Activated CD8-positive, alpha-beta memory T cell treated with anti-CD3 and anti-CD28 coated beads, Interleukin-2, amount 50 U/mL, for 24 hours (primary cell): ENCODE results near the gene PLA2G2E.
A peak's percentile ranks its signal among the peaks of the same experiment; 100 is the strongest.
"Not testable (repeated sequence)": the region's sequence is repeated elsewhere in the genome, so short reads cannot be mapped to it uniquely, and the experiment has no call there.

Experiments used
- DNase-seq: peaks from one replicate; pipeline ENCODE4 v3.0.0-alpha.2; 2020; ENCODE audit errors: extremely low read depth

PLA2G2E gene

DNA sequence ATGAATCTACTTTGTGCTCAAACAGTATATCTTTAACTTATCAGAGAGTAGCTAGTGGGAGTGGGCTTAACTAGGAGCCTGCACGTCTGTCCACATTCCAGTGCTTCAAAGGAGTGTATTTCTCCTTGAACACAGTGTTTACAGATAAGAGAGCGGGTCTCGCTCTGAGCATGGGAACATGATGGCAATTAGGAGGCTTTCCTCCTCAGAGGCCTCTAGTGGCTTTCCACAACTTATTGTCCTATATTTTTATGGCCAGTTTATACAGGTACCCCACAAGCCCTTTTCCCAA, 3.7 kb upstream of the PLA2G2E start:
- DNase-seq, result not testable (repeated sequence)

DNA sequence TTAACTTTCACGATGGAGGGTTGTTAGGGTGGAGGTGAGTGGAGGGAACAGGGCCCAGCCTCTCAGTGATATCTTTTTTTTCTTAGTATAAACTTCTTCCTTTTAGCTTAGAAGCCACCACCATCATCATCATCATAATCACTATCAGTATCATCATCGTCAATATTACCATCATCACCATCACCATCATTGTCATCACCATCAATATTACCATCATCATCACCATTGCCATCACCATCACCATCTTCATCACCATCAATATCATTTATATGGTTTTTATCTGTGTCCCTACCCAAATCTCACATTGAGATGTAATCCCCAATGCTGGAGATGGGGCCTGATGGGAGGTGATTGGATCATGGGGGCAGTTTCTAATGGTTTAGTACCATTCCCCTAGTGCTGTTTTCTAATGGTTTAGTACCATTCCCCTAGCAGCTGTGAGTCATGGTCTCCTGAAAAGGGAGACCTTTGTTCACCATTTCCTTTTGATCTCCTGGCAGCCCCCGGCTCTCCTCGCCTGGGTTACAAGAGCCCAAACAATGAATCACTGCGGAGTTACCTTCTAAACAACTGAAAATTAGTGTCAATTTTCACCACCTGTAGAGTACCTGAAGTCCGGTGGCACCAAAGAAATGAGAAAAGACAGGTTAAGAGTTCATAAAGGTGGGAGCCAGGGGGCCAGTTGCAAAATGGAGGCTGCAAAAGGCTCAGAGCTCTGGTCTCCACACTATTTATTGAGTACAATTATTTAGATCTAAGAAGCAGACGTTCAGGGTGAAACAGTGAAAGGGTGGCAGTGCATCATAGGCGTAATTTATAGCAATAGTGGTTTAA, 3.1 kb upstream of the PLA2G2E start:
- DNase-seq, result no peak

DNA sequence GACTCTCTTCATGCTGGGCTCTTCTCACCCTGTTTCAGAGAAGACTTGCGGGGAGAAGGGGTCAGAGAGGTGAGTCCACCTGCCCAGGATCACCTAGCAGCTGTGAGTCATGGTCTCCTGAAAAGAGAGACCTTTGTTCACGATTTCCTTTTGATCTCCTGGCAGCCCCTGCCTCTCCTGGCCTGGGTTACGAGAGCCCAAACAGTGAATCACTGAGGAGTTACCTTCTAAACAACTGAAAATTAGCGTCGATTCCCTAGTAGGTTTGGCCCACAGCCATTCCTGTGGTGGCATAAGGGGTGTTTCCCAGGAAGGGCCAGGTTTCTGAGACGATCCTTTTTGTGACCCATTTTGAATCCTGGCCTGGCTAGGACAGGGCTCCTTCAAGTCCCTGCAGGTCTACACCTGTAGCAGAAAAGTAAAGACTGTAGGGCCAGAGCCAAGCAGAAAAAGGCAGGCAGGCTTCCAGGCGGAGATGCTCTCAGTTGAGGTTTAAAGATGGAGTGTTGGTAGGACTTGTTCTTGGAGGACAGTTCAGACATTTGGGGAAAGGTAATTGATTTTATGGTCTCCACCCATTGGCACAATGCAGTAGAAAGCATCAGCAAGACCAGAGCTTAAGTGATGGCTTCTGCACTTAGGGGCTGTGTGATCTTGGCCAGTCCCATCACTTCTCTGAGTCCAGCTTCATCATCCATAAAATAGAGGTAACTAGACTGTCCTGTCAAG, 2.1 kb upstream of the PLA2G2E start:
- no peak for DNase-seq

DNA sequence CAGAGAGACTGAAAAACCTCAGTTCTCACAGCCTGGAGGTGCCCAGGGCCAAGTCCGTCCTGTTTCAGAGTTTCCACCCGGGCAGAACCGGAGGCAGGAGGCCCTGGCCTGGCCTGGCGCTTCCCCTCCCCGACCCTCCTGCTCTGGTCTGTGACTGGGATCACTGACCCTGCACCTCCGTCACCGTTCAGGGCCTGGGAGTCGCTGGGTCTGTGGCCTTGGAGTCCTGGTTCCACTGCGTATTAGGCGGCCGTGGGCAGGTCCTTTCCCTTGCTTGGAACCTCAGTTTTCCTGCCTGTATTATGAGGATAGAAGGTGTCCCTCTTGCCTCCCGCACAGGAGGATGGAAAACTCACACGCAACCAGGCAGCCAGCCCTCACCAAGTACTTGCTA, 533 bp upstream of the PLA2G2E start:
- DNase-seq, result no peak

DNA sequence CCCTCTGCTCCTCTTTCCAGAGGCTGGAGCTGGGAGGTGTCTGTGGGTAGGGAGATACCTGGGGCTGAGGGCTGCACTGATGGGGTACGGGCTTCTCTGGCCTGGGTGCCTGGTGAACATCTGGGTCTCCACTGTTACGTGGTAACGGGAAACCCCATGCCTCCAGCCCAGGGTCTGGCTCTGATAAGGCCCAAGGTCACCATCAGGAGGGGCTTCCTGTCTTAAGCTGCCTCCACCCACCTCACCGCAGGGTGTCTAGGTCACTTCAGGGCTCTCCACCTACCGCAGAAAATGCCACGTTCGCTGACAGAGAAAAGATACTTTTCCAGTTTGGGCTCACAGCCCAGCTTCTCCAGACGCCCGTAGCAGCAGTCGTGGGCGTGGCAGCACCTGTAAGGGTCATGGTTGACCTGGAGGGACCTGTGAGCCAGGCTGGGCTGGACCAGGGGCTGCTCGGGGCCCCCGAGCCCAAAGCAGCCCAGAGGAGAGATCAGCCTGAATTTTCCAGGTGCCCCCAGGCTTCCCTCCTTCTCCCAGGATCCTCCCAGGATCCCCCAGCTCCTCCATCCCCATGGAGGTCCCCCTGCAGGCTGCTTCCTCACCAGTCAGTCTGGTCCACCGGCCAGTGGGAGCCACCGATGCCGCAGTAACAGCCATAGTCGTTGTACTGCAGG, 1.3 kb downstream of the PLA2G2E start:
- no peak for DNase-seq

DNA sequence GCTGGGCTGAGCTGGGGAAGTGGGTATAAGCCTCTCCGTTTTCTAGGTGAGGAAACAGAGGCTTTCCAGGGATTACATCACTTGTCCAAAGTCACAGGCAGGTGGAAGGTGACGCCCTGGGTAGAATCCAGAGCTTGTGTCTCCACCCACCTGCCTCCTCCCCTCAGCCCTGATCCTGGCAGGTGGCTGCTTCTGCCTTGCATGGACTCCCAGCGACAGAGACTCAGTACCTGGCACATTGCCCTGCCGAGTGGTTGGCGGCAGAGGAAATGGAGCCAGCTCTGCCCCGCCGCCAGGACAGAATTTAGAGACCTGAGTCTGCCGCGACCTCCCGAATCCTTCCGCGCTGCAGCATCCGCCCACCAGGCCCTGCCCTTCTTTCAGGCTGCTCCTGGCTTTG, 2.1 kb downstream of the PLA2G2E start:
- DNase-seq, result no peak

DNA sequence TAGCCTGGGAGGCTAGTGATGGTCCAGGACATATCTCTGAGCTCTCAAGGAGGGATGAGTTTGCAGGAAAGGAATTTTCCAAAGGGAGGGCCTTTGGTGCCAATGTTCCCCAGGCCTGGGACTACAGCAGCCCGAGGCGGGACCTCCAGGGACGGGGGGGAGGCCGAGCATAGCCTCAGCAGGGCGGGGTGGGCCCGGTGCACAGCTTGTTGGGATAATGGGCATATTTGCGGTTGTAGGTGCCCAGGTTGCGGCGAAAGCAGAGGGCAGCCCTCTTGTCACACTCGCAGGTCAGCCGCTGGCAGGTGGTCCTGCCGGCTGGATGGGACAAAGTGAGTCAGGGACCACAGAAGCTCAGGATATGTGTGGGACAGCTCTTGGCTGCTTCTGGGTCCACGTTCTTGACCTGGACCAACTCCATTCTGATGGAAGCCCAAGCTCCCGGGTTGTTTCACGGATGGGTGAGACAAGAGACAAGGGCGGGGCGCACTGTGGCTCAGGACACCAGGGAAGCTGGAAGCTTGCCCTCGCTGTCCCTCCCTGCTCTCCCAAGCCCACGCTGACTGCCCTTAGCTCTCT, 3.2 kb downstream of the PLA2G2E start:
- DNase-seq, result no peak

DNA sequence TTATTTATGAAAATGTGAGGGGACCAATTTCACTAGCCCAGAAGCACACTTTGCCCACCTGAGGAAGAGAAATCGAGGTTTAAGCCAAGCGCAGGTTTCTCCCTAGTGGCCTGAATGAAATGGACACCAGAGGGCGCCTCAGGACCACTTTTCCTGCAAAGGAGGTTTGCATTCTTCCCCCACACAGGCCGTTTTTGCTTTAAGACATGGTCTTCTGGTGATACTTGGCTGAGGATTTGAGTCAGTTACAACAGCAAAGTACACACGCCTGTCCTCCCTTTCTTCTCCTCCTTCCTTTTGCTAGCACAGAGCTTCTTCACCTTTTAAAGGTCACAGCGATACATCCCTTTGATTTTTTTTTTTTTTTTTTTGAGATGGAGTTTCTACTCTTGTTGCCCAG, 5.4 kb downstream of the PLA2G2E start:
- peak; percentile 63 for DNase-seq

DNA sequence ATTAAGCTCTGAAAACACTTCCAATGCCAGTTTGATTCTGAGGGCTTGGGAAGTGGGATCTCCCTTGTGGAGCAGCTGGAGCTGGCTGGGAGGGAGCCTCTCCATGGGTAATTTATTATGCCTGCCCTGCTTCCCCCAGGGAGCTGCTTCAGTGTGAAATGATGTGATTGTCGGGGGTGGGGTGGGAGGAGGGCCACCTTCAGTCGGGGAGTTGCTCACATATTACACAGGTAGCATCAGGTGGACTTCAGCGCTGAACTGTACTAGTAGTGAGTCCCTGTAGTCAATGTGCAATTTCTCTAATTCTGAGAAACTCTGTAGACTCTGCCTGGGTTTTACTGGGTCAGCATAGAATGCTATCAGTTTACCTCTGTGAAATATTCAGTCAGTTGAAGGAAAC, 12.8 kb downstream of the PLA2G2E start:
- no peak for DNase-seq

DNA sequence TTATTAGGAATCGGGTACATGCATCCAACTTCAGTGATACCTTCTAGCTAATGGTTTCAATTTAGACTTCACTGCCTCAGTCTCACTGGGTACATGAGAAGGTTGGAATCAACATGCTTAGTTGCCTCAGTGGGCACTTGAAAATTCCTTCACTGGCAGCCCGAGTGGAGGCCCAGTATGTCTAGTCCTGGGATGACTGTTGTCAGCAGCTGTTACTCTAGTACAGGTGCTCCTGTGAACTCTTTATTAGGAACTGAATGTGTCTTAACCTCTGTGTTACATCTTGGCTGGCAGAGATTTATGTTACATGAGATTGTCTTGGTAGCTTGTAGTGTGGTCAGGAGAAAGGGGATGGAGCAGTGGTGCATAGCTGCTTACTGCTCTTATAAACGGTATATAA, 13.4 kb downstream of the PLA2G2E start:
- DNase-seq, result no peak

DNA sequence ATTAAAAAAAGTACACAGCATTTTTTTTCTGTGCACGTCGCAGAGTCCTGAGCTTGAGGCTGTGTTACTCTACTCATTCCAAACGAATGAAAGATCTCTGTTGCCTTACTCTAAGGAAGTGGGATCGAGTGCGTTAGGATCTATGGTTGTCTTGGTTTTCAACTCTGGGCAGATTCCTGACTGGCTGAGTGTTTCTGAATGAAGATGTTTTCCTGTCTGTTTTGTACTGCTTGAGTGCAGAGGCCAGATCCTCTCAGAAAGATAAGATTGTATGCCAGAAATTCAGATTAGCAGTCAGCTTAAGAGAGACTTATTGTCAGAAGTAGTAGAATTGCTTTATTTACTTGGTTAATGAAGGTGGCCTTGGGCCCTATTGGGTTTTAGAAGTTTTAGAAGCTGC, 14.0 kb downstream of the PLA2G2E start:
- no peak for DNase-seq

DNA sequence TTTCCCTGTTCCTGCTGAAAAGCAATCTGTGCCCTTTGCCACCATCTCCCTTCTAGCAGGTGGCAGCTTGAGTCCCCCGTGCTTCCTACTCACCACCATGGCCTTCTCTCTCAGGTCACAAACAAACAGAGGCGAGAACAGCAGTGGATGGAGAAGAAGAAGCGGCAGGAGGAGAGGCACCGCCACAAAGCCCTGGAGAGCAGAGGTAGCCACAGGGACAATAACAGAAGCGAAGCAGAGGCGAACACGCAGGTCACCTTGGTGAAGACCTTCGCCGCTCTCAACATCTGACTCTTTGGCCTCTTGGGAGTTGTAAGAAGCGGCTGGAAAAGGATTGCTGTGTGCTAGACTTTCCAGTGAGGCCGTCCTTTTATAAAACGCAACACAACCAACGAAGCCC, 16.0 kb downstream of the PLA2G2E start:
- DNase-seq, result no peak

DNA sequence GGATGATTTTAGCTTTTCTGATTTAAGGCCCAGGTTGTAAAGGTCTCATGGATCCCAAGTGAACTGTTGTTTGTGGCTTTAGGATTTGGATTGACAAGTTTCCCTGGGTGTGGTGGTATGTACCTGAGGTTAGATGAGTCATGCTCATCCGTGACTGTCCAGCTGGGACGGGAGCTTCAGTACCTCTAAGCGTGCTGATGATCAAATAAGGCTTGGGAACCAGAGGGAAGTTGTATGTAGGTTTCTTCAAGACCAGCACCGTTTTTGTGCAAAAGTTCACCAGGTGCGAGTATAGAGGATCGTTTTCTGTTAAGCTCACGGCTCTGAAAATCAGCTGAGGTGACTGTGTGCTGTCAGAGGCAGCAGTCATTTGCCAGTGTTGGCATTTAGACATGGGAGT, 19.8 kb downstream of the PLA2G2E start:
- DNase-seq, result no peak

DNA sequence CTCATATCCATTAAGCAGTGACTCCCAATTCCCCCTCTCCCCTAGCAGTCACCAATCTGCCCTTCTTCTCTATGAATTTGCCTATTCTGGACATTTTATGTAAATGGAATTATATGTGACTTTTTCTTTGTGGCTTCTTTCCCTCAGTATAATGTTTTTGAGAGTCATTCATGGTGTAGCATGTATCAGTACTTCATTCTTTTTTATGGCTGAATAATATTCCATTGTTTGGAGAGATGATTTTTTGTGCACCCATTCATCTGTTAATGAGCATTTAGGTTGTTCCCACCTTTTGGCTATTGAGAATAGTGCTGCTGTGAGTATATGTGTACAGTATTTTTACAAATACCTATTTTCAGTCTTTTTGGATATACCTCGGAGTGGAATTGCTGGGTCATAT, 21.8 kb downstream of the PLA2G2E start:
- DNase-seq, result no peak

DNA sequence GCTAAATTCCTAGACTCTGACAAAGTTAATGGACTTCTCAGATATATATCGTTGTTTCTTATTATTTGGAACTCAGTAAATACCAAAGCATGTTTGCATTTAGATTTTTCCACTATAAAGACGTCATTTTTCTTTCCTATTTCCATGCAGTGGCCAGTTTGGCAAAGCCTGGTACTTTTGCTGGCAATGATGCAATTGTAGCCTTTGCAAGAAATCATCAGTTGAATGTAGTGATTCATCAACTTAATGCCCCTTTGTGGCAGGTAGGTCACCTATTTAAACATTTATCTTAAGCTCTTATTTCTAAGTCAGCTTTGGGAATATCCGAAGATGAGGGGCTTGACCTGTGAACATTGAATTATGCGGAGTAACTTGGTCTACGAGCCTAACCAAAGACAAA, 29.2 kb downstream of the PLA2G2E start:
- no peak for DNase-seq

DNA sequence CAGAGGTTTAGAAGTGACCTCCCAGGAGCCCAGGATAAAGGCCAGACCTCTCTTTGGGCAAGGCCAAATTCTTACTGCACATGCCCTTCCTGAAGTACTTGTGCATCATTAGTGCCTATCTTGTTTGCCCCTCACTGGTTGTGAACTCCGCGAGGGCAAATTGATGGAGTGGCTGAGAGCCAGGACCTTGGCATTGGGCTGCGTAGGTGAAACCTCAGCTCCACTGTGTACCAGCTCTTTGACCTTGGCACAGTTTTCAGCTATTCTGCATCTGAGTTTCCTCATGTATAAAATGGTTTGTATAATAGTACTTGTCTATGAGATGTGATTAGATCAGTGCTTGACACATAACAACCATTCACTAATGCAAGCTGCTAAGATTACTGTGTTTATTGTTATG, 29.7 kb downstream of the PLA2G2E start:
- no peak for DNase-seq

DNA sequence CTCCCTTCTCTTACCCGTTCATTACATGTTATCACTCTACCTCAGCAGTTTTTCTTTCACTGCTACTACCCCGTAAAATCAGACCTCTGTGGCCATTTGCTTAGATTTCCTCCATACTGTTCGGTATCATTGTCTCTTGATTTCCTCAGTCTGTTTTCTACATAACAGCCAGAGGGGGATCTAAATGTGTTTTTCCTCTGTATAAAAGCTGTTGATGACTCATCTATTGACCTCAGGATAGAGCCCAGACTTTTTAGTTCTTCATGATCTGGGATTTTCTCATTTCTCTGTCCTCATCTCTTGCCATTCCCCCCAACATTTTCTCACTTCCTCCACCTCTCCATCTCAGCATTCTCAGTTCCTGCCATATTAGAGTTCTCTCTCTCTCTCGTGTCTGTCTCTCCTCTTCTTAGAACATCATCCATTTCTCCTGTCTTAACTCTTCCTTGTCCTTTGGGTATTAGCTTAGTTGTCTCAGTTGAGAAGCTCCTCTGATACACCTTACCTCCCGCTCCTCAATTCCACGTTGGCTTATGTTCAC, 30.7 kb downstream of the PLA2G2E start:
- no peak for DNase-seq

DNA sequence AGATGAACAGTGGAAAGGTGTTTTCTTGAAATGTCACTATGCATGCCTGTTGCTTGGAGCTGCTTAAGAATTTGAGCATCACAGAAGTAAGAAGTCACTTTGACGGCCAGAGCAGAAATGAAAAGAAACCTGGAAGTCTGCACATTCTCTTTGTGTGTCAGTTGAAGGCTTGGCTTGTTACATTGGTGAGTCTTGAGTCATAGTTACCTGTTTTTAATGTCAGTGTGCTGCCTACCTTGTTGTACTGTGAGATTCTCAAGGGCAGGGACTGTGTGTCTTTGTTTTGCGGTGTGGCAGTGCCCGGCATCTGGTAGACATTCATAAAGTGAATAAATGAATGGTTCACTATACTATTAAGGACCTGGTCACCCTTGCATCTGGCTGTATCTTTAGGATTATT, 31.3 kb downstream of the PLA2G2E start:
- no peak for DNase-seq

DNA sequence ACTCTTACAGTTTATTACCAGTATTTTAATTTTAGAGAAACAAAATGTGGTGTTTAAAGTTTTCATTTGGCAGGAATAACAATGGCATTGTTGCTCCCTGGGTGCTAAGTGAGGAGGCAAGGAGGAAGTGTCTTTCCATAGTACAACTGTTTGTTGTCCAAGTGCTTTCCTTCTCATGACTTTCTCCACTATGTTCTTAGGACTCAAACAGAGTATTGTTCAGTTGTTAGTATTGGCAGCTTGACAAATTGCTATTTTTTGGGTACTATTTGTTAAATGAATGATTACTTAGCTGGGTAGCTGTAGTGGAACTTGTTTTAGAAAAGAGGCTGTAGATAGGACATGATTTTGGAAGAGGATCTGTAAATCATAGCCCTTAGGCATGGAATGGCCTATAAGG, 33.8 kb downstream of the PLA2G2E start:
- no peak for DNase-seq

DNA sequence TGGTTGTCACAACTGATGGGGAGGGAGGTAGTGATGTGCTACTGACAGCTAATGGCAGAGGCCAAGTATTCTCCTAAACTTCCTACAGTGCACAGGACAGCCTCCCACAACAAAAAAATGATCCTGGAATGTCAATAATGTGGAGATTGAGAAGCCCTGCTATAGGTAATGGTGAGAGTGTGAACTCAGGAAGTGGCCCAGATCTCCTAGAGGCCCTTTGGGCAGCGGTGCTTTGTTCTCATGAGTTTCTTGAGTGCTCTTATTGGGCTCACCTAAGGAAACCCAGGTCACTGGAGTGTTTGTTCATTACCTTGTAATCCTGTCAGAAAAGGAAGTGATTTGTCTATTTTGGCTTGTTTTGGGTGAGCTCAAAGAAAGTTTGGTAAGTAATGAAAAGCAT, 35.3 kb downstream of the PLA2G2E start:
- no peak for DNase-seq

DNA sequence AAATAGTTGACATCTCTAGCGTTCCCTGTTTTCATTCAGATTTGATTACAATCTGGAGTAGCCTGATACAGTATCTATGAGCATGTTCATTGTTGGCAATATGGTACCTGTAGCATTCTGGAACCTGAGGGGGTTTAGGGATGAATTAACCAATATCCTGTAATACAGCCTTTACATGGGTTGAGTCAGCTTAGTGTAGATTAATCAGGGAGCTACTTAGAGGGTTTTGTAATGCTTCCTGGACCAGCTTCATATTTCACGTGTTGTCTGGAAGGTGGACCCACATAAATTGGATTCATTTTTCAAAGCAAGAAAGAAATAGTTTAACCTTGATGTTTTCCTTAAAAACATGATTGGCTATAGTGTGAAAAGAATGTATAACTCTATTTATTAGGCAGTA, 37.6 kb downstream of the PLA2G2E start:
- no peak for DNase-seq

DNA sequence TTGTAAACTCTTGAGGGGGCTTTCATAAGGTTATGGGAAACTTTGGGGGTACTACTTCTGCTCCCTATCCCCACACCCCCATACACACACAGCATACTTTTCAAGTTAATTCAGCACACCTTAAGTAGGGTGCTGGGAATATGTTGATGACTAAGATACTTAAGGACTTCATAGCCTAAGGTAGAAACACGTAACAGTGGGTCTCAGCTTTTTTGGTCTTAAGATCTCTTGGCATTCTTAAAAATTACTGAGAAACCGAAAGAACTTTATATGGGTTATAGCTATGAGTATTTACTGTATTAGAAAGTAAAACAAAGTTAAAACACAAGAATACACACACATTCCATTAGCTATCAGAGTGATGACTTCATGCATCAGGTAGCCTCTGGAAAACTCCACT, 39.1 kb downstream of the PLA2G2E start:
- DNase-seq, result no peak
